HFF-Myc (cell line): ENCODE results near the gene TACSTD2.
"Not testable (repeated sequence)": the region's sequence is repeated elsewhere in the genome, so short reads cannot be mapped to it uniquely, and the experiment has no call there.

ENCODE experiments used
- DNase-seq: peaks from one replicate; pipeline ENCODE4 v3.0.0-alpha.2; 2011; ENCODE audit warnings: low read depth; ENCODE audit errors: extremely low read depth
- H3K4me3 ChIP-seq: replicated peaks from 2 replicates; pipeline ENCODE4 v1.5.1; 2011; ENCODE audit warnings: low read depth, mild to moderate bottlenecking, control low read depth, low read length
- CTCF ChIP-seq: IDR thresholded peaks from 2 replicates; pipeline ENCODE4 v1.5.1; 2012; ENCODE audit warnings: mild to moderate bottlenecking, low read depth, low read length, control low read depth; ENCODE audit errors: missing control alignments

The TACSTD2 gene

GRCh38 chr1:58576727-58577653 lies at the start of gene TACSTD2:
Gene TACSTD2 (minus strand): TSS chr1:58577252. CDS start chr1:58577156, 96 bp downstream.
- peak within 1 kb of the TSS; percentile 23; the same call in 1 of the 2 replicates for H3K4me3 ChIP-seq
- no peak for DNase-seq
- no peak for TF ChIP-seq CTCF

GRCh38 chr1:58626293-58626692 lies 49.2 kb upstream of the TACSTD2 start:
- TF ChIP-seq CTCF: no peak
- DNase-seq: no peak
- H3K4me3 ChIP-seq: no peak overlapping the region

GRCh38 chr1:58623259-58623658 lies 46.2 kb upstream of the TACSTD2 start:
- not testable (repeated sequence) for DNase-seq

GRCh38 chr1:58622571-58622970 lies 45.5 kb upstream of the TACSTD2 start:
- no peak for TF ChIP-seq CTCF
- H3K4me3 ChIP-seq: no peak overlapping the region
- no peak for DNase-seq

More at GRCh38 chr1:58623259-58623658, 46.2 kb upstream of the TACSTD2 start:
- H3K4me3 ChIP-seq: not testable (repeated sequence)

GRCh38 chr1:58621391-58621790 lies 44.3 kb upstream of the TACSTD2 start:
- H3K4me3 ChIP-seq: no peak overlapping the region
- TF ChIP-seq CTCF: no peak
- no peak for DNase-seq

GRCh38 chr1:58620926-58621325 lies 43.9 kb upstream of the TACSTD2 start:
- H3K4me3 ChIP-seq: no peak overlapping the region
- no peak for DNase-seq
- TF ChIP-seq CTCF: no peak

- TF ChIP-seq CTCF: no peak
- no peak overlapping the region for H3K4me3 ChIP-seq
- DNase-seq: no peak
Measured at GRCh38 chr1:58620259-58620658, 43.2 kb upstream of the TACSTD2 start.
